GM21825 (cell line): ENCODE results near the gene NSL1.
"Not testable (repeated sequence)": the region's sequence is repeated elsewhere in the genome, so short reads cannot be mapped to it uniquely, and the experiment has no call there.

Experiments used
- ATAC-seq: cut with Tn5 transposase; IDR thresholded peaks from one replicate; pipeline ENCODE4 v1.9.1; 2021; ENCODE audit warnings: mild to moderate bottlenecking, moderate library complexity; ENCODE audit not compliant: unreplicated experiment

NSL1 gene

DNA sequence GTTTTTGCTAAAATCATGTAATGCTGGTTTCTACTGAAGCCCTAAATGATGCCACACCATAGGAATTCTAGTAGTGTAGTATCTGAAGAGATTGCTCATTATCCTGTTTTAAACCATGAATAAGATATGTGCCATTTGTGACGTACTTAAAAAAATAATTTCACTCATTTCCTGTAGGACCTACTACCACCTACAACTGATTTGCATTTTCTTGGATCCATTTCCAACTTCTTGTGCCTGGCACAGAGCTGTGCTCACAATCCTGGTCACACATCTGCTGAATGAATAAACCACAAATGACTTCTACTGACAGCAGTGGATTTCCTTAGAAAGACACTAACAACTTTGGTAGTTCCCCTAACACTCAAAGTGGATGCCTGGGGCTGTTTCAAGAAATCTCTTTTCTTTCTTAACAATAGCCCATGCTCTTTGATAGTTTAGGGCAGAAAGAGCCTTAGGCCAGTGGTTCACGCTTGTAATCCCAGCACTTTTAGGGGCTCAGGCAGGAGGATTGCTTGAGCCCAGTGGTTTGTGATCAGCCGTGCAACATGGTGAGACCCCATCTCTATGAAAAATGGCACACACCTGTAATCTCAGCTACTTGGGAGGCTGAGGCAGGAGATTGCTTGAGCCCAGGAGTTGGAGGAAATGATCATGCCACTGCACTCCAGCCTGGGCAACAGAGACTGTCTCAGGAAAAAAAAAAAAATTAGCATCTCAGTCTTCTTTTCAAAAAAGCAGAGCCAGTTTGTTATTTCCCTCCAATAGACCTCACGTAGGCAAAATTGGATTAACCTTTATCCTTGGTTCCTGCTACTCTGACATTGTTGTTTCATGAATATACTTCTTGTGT lies 78.9 kb downstream of the NSL1 start:
- no peak for ATAC-seq

DNA sequence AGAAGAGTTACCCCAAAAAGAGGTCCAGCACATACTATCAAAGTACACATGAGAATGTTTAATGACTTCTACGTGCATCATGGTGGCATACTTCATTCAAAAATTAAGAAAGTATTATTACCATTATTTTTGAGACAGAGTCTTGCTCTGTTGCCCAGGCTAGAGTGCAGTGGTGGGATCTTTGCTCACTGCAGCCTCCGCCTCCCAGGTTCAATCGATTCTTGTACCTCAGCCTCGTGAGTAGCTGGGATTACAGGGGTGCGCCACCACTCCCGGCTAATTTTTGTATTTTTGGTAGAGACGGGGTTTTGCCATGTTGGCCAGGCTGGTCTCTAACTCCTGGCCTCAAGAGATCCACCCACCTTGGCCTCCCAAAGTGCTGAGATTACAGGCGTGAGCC lies 79.6 kb downstream of the NSL1 start:
- ATAC-seq, result not testable (repeated sequence)

DNA sequence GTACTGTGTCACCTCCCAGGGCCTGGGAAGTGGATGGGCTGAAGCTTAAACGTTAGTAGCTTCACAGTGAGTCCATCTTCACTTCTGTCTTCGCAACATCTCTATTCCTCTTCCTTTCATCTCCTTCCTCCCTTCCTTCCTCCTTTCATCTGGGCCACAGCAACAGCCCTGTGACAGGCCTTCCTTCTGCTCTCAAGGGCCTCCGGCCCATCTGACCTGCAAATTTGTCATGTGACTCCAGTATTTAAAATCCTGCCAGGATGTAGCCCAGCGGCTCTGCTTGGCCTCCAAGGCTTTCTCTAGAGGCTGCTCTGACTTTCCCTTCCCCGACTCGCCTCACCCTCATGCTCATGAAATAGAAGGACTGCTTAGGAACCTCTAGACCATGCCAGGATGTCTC lies 81.0 kb downstream of the NSL1 start:
- ATAC-seq, result no peak

DNA sequence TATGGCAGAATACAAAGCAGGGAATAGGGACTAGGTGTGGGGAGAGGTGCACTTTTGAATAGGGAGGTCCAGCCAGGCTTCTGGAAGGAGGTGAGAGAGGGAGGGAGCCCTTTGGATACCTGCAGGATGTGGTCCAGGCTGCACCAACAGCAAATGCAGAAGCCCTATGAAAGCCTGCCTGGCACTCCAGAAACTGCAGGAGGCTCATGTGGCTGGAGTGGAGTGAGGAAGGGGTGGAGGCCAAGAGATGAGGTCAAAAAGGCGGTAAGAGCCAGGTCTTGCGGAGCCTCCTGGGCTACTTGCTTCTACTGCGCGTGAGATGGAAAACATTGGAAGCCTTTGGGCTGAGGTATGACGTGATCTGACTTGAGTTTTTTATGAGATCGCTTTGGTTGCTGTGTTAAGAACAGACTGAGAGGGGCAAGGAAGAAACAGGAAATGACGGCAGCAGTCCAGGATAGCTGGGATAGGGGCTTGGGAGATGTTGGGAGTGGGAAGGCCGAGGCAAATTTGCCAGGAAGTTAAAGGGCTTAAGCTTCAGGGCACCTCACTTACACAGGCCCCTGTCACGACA lies 87.5 kb downstream of the NSL1 start:
- ATAC-seq, result no peak

DNA sequence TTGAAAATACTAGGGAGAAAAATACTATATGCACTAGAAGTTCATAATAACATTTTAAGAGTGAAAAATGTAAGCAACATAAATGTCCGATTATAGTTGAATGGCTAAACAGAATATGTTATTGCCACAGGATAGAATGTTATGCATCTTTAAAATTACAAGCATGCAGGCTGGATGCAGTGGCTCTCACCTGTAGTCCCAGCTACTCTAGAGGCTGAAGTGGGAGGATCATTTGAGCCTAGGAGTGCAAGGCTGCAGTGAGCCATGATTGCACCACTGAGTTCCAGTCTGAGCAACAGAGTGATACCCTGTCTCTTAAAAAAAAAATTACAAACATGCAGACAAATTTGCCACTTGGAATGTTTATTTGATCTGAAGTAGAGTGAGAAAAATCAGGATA lies 88.9 kb downstream of the NSL1 start:
- ATAC-seq, result no peak

DNA sequence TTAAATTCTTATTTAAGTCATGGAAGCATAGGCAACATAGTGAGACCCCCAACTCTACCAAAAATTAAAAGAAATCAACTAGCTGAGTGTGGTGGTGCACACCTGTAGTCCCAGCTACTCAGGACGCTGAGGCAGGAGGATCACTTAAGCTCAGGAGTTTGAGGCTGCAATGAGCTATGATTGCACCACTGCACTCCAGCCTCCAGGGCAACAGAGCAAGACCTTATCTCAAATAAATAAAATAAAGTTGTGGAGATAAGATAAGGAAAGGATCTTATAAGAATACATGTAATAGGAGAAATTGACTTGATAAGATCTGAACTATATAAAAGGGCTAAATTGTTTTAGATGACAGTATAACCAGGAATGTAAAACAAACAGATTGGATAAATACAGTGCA lies 89.7 kb downstream of the NSL1 start:
- ATAC-seq, result no peak

DNA sequence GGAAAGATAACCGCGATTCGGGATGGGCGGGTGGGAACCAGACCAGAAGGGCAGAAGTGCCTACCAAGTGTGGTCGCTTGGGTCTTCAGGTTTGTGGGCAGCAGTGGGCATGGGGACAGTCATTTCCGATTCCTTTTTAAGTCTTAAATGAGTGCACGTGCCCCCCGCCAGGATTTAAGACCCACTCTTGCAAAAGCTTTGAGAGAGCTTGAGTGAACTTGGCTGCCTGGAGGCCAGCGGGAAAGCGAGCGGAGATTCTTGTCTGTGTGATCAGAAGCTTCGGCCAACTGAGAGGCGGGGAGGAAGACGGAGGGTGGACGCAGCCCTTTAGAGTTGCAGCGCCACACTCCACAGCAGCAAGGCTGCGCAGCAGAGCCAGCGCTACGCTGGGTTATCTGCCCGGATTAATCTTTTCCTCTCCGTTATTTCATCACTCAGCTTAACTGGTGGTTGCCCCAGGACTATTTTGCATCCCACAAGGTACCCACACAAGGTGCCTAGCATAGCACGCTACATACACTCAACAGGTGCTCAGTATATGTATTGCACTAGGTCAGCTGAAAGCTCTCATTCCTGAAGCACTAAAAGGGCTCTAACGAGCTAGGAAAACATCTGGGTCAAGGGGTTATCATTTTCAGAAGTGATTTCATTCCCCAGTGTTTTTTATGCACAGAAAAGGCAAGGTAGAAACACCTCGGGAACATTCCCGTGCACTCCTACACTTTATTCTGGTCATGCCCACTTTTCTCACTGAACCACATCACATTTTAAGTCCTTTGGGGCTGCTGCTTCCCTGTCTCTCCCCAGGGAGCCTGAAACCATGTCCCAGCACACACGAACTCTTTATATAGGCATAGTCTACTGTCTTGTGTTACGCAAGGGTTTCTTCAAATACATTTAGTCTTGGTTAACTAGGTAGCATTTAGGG lies 90.4 kb downstream of the NSL1 start:
- ATAC-seq, result no peak

DNA sequence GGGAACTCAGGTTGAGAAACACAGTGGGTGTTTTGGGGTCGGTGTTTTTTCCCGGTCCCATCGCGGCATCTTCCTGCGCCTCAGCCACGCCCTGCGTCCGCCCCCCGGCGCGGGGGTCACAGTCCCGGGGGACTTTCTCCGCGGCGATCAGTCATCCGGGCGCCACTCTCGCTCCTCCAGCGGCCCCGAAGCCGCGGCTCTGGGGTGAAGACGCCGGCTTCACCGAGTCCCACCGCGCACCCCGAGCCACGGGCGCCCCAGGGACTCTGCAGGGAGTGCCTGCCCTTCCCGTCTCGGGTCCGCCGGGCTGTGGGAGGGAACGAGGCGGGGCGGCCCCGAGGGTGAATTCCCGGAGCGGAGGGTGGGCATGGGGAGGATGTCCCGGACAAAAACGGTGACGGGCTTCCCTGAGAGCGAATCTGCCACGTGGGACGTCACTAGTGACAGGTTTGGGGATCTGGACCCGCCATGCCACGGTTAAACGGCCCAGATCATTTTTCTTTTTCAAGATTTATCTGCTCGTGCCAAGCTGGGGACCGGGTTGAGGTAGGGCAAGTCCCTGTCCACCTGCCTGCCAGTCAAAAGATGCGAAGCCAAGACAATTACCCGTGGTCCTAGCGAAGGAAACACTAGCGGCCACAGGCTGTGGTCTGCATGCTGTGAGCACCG lies 91.2 kb downstream of the NSL1 start:
- ATAC-seq, result no peak

DNA sequence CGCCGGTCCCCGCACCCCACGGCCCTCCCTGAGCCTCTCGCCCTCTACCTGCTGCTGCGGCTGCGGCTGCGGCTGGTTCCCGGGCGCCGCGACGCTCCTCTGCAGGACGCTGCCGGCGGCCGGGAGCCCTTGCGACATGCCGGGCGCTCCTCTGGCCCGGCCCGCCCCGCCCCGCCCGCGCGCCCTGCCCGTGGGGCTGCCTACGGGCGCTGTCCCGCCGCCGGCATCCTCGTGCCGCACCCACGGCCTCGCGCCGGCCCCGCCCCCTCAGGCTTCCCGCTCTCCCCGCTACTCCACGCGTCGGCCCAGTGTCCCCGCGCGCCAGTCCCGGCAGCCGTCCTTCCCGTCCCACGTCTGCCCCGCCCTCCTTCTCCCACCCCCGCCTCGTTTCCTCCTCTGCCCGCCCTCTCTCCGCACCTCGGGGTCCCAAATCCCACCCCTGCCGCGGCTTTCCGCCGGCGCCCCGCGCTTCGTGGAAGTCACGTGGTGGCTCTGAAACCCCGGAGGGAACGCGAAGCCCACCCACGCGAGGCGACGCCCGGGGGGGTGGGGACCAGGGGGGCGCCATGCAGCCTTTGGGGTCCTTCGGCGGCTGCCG lies 91.9 kb downstream of the NSL1 start, which contains the start of gene BATF3:
BATF3 (minus strand) TSS at position 216 of the 598 bp plus-strand sequence; CDS start at position 138, 78 bp downstream.
- peak; percentile 26 for ATAC-seq

DNA sequence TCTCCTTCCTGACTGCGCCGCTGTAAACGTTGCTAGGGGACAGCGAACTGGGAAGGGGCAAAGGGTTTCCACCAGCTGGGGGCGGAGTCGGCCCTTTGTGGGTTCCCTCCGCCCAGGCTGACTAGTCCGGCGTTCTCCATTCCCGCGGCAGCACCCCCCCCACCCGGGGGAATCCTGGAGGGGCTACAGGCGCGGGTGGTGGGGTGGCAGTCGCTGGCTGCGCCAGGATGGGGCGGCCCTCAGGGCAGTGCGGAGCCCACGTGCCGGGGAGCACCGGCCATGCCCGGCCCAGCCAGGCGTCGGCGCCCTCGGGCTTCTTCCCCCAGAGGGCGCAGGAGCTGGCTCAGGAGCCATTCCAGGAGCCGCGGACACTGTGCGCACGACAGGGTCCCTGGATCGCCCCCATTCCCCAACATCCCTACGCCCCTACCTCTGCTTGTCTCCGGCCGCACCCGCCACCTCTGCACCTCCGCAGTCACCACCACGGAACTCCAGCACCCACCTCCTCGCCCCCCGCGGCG lies 92.4 kb downstream of the NSL1 start:
- ATAC-seq, result peak; percentile 50

DNA sequence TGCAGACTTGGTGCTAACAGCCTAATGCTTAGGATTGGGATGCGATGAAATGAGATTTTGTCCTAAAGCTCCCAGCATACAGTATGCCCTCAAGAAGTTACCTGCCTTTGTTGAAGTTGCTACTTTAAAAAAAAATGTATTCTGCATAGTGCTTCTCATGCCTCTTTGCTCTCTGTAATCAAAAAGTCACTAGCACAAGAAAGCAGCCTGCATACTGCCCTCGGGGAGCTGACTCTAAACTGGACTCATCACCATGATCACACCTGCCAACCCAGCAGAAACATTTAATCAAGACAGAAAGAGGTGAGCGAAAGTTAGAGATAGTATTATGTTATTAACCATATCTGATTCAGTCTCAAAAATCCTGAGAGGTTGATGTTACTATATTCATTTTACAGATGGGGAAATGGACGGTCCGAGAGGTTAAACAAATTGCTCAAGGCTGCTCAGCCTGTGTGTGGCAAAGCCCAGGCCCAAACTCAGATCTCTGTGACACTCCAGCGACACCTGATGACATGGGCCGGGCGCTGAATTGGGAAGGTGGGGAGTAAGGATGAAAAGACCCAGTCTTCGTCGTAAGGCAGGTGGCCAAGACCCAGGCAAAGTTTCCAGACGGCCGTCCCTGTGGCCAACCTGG lies 93.0 kb downstream of the NSL1 start:
- peak; percentile 5 for ATAC-seq

DNA sequence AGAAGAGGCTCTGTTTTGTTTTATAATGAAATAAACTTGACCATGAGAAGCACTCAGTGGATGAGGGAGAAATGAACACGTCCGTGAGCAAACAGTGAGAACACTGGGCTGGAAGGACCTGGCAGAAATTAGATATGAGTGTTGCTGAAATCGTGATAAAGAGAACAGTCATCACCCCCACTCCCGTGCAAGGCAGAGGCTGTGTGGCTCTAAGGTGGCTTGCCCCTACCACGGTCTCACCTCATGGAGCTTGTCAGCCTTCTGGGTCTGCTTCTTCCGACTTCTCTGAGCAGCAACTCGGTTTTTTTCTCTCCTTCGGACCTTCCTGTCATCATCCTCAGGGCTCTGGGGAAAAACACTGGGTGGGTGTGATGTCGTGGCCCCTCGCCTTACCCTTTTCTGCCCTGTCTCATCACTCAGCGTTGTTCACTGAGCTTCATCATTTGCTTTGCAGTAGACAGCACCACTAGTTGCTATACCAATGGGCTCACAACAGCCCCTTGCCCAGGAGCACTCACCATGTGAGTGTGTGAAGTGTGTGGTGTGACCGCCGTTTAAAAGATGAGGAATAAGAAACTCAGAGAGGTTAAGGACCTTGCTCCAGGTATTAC lies 94.8 kb downstream of the NSL1 start:
- no peak for ATAC-seq

DNA sequence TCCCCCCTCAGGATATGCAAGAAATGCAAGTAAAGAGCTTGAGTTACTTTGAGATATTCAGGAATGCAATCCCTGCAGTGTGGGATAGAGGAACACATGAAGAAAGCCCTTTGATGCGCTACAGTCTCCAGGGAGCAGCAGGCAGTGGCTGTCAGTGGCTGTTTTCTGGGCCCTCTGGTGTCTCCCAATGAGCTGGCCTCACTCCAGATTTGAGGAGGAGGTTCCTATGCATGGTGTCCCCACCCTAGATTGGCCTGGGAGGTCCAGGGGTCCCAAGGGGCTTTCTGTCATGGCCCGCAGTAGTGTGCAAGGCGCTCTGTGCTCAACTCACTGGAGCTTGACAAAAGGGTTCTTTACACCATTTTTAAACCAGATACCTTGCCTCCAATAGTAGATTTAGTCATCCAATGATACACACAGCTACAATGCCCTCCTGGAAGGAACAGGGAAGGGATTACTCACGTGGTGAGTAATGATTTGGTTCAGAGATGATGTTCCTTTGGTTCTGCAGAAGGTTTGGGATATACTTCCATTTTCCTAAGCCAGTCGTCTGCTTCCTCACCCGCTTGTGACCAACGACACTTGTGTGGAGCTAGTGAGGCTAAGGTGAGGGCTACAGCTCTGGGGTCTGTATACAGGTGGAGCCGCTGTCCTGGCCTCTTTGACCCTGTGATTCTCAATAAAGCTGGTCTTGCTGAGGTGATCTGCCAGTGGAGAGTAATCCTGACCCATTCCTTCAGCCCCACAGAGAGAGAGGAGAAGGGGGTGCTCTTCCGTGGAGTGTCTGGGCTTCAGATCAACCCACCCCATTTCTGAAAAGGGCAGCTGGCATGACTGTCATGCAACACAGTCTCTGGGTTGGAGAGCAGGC lies 98.6 kb downstream of the NSL1 start:
- ATAC-seq, result no peak

DNA sequence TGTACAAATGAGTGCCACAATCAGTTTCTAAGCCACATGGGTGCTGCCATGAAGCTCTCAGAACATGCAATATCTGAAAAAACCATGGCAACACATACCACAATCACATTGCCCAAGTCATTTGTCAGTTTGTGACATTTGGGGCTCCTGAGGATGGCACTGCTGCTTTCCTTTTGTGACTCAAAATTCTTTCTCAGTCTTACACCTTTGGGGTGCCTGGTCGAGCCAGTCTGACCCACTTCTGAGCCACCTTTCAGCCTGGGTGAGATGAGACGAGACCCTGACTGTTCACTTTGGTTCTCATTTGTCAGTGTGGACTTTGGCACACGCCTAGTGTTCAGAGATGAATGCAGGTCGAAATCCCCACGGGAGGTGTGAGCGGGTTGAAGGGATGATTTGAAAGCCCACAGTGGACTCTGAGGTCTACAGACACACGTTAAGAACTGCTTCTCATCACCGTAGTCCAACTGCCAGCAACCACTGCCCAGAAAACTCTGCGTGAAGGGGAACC lies 100.0 kb downstream of the NSL1 start:
- ATAC-seq, result peak; percentile 39

DNA sequence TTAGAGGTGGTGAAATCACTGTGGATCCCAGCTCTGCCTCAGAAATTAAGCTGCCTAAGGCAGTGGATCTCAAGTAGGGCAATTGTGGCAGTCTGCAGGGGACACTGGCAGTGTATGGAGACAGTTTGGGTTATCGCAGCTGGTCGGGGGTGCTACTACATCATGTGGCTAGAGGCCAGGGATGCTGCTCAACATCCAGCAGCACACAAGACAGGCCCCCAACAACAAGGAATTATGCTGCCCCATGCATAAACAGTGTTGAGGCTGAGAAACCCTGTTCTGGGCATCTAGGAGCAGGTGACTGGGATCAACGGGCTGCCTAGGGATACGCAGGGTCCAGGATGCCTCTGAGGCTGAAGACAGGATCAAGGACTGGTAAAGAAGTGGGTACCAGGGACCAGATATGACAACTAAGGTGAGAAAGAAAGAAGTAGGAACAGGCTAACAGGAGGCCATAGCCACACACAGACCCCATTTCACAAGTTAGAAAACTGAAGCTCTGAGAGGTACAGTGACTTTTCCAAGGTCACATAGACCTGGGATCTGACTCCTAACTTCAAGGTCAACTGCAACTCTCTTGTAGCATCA lies 100.7 kb downstream of the NSL1 start:
- no peak for ATAC-seq

DNA sequence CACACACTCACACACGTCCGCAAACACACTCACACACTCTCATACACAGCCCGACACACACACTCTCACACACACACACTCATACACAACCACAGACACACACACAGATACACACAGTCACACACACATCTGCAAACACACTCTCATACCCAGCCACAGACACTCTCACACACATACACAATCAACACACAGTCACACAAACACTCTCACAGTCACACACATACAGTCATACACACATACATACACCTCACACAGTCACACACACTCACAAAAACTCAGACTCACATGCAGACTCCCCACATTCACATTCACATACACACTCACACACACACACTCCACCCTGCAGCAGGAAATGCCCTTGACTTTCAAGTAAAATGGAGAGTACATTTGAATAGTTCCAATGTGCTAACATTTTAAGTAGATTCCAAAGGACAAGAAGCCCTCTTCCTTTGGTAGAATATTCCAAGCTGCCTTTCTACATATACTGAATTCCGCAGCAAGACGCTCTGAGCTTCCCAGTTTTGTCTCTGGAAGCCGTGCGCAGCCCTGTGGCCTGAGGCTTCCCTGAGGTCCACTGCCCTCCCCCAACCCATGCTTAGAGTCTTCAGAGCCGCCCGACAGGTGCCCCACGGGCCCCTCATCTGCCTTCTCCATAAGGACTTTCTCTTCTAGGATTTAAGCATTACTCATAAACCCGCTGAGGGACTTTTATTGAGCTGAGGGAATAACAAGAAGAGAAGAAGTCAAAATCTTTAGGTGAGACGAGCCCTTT lies 101.6 kb downstream of the NSL1 start:
- no peak for ATAC-seq

DNA sequence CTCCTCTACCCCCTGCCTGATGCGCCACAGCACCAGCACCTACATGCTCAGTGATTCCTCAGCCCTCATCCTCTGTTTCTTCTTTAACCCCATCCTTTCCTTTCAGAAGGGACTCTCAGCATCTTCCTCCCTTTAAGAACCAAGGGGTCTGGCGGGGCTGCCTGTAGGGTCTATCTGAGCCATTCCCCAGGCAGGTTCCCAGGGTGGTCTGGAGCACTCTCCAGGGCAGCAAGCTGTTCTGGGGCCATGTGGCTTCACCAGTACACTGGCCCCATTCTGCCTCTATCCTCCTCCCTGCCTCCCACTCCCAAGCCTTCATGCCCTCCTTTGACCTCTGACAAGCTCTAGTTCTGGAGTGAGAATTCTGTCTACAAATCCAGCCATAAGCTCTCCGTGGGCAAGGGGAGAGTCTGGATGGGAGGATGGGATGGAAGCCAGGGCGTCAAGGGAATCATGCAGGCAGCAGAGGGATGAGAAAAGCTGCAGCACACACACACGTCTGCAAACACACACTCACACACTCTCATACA lies 102.3 kb downstream of the NSL1 start:
- ATAC-seq, result no peak
